Measurements from ENCODE around the gene ATM. TPM values are rescaled to one million over a fixed set of nuclear protein-coding genes. Genes with fewer than 3 reads are reported as not detected.

The ATM gene, protein sequence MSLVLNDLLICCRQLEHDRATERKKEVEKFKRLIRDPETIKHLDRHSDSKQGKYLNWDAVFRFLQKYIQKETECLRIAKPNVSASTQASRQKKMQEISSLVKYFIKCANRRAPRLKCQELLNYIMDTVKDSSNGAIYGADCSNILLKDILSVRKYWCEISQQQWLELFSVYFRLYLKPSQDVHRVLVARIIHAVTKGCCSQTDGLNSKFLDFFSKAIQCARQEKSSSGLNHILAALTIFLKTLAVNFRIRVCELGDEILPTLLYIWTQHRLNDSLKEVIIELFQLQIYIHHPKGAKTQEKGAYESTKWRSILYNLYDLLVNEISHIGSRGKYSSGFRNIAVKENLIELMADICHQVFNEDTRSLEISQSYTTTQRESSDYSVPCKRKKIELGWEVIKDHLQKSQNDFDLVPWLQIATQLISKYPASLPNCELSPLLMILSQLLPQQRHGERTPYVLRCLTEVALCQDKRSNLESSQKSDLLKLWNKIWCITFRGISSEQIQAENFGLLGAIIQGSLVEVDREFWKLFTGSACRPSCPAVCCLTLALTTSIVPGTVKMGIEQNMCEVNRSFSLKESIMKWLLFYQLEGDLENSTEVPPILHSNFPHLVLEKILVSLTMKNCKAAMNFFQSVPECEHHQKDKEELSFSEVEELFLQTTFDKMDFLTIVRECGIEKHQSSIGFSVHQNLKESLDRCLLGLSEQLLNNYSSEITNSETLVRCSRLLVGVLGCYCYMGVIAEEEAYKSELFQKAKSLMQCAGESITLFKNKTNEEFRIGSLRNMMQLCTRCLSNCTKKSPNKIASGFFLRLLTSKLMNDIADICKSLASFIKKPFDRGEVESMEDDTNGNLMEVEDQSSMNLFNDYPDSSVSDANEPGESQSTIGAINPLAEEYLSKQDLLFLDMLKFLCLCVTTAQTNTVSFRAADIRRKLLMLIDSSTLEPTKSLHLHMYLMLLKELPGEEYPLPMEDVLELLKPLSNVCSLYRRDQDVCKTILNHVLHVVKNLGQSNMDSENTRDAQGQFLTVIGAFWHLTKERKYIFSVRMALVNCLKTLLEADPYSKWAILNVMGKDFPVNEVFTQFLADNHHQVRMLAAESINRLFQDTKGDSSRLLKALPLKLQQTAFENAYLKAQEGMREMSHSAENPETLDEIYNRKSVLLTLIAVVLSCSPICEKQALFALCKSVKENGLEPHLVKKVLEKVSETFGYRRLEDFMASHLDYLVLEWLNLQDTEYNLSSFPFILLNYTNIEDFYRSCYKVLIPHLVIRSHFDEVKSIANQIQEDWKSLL (N-terminal part only)
- polyA plus RNA-seq (2013, experiment 1 of 2), result 14.5 TPM
- 15.3 TPM for polyA plus RNA-seq (2013, experiment 2 of 2)

DNA sequence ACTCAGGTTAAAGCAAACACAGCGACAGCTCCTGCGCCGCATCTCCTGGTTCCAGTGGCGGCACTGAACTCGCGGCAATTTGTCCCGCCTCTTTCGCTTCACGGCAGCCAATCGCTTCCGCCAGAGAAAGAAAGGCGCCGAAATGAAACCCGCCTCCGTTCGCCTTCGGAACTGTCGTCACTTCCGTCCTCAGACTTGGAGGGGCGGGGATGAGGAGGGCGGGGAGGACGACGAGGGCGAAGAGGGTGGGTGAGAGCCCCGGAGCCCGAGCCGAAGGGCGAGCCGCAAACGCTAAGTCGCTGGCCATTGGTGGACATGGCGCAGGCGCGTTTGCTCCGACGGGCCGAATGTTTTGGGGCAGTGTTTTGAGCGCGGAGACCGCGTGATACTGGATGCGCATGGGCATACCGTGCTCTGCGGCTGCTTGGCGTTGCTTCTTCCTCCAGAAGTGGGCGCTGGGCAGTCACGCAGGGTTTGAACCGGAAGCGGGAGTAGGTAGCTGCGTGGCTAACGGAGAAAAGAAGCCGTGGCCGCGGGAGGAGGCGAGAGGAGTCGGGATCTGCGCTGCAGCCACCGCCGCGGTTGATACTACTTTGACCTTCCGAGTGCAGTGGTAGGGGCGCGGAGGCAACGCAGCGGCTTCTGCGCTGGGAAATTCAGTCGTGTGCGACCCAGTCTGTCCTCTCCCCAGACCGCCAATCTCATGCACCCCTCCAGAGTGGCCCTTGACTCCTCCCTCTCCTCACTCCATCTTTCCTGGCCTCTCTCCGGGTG, at the start of gene ATM, which contains the start of gene NPAT:
Gene ATM, plus strand, starts transcription at position 494 of the 774 bp plus-strand sequence. CDS start 4,558 bp downstream, outside the sequence.
Gene NPAT, minus strand, starts transcription at position 65 of the 774 bp plus-strand sequence. CDS start 102 bp downstream, outside the sequence.
- Histone ChIP-seq H2BK120ac (ENCODE audit: low read depth, low read length) (no peak within 1 kb of the TSS), H3K36me3 (ENCODE audit: control insufficient read depth, insufficient read depth, low read length) (no peaks in the 10 kb centered on the region), H3K23ac (ENCODE audit: low read length) (peak within 1 kb of the TSS; percentile 1), H3K79me1 (ENCODE audit: low read length) (peaks cover 10% of the 10 kb centered on the region), H2BK15ac (replicated peaks; ENCODE audit: low read depth) (no peak within 1 kb of the TSS), H3K4me3 (ENCODE audit: low read length) (peak within 1 kb of the TSS; percentile 77), H4K8ac (ENCODE audit: low read depth, low read length) (no peak within 1 kb of the TSS), H3K27me3 (ENCODE audit: insufficient read depth, low read length, poor library complexity) (no peaks in the 10 kb centered on the region), H2AK5ac (ENCODE audit: low read length) (peak within 1 kb of the TSS; percentile 40), H3K27ac (ENCODE audit: low read depth, low read length) (peak within 1 kb of the TSS; percentile 97), H3K18ac (ENCODE audit: low read length) (peak within 1 kb of the TSS; percentile 63), H3K56ac (ENCODE audit: low read length) (peak within 1 kb of the TSS; percentile 99), H3K4me2 (ENCODE audit: low read length) (peak within 1 kb of the TSS; percentile 85), H3K79me2 (ENCODE audit: control insufficient read depth, insufficient read depth, low read length) (peaks cover 59% of the 10 kb centered on the region), H3K4ac (ENCODE audit: low read depth, low read length) (peak within 1 kb of the TSS; percentile 47), H3K4me1 (ENCODE audit: control insufficient read depth, low read depth, low read length) (peaks cover 11% of the 10 kb centered on the region), H3K9ac (ENCODE audit: low read length) (peak within 1 kb of the TSS; percentile 97), H2BK5ac (ENCODE audit: low read length) (peak within 1 kb of the TSS; percentile 96), H4K5ac (ENCODE audit: low read length) (peak within 1 kb of the TSS; percentile 50)
- DNase-seq, result peak; percentile 99
- WGBS (ENCODE audit: extremely low coverage, insufficient coverage, low lambda C conversion rate), result no CpG with 5 or more reads among the region's 70 CpGs

DNA sequence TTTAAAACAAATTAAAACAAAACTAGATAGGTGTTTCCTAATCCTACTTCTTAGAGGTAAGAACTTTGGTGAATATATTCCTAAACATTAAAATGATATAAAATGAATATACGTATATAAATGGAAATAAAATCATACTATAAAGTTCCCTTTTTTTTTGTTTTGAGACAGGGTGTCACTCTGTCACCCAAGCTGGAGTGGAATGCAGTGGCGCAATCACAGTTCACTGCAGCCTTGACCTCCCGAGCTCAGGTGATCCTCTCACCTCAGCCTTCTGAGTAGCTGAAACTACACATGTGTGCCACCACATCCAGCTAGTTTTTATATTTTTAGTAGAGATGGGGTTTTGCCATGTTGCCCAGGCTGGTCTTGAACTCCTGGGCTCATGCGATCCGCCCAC, 45.3 kb upstream of the ATM start:
- Histone ChIP-seq H3K36me3 (ENCODE audit: control insufficient read depth, insufficient read depth, low read length) (peaks cover 2% of the 10 kb centered on the region), H4K8ac (ENCODE audit: low read depth, low read length) (no peak overlapping the region)

DNA sequence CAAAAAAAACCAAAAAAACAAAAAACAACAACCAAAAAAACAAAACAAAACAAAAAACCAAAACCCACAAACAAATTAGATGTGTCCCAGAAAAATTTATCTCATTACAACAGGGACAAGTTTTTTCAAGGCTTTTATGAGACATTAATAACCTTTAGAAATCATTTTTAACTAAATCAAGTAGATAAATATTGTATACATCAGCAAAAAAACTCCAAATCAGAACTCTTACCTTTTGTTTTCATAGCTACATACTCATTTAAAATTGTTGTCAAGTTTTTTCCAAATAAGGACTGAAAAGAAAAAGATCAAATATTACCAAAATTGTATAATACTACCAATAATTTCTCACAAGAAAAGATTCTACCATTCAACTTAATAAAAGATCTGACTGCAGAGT, 29.1 kb upstream of the ATM start:
- no peak overlapping the region for H2BK15ac ChIP-seq (replicated peaks; ENCODE audit: low read depth)
- no peak overlapping the region for H3K56ac ChIP-seq (ENCODE audit: low read length)
- H3K79me1 ChIP-seq (ENCODE audit: low read length), result peaks cover 2% of the 10 kb centered on the region
- H3K27me3 ChIP-seq (ENCODE audit: insufficient read depth, low read length, poor library complexity), result no peaks in the 10 kb centered on the region
- no peak overlapping the region for H3K9ac ChIP-seq (ENCODE audit: low read length)
- H3K23ac ChIP-seq (ENCODE audit: low read length), result no peak overlapping the region
- no peak overlapping the region for H2AK5ac ChIP-seq (ENCODE audit: low read length)
- H3K36me3 ChIP-seq (ENCODE audit: control insufficient read depth, insufficient read depth, low read length), result peaks cover 4% of the 10 kb centered on the region
- H3K27ac ChIP-seq (ENCODE audit: low read depth, low read length), result no peak overlapping the region
- no peak overlapping the region for H2BK5ac ChIP-seq (ENCODE audit: low read length)
- H4K5ac ChIP-seq (ENCODE audit: low read length), result no peak overlapping the region
- no peak for DNase-seq
- H3K4me1 ChIP-seq (ENCODE audit: control insufficient read depth, low read depth, low read length), result no peaks in the 10 kb centered on the region
- no peak overlapping the region for H3K4me2 ChIP-seq (ENCODE audit: low read length)
- no peak overlapping the region for H4K8ac ChIP-seq (ENCODE audit: low read depth, low read length)
- H3K4ac ChIP-seq (ENCODE audit: low read depth, low read length), result no peak overlapping the region
- H3K4me3 ChIP-seq (ENCODE audit: low read length), result no peak overlapping the region
- H3K79me2 ChIP-seq (ENCODE audit: control insufficient read depth, insufficient read depth, low read length), result peaks cover 4% of the 10 kb centered on the region
- no peak overlapping the region for H3K18ac ChIP-seq (ENCODE audit: low read length)
- H2BK120ac ChIP-seq (ENCODE audit: low read depth, low read length), result no peak overlapping the region

More for the DNA sequence above, 45.3 kb upstream of the ATM start:
- no peak for DNase-seq
- Histone ChIP-seq H3K4ac (ENCODE audit: low read depth, low read length) (no peak overlapping the region), H3K79me2 (ENCODE audit: control insufficient read depth, insufficient read depth, low read length) (no peaks in the 10 kb centered on the region), H4K5ac (ENCODE audit: low read length) (no peak overlapping the region), H3K27me3 (ENCODE audit: insufficient read depth, low read length, poor library complexity) (no peaks in the 10 kb centered on the region), H3K23ac (ENCODE audit: low read length) (no peak overlapping the region), H2BK5ac (ENCODE audit: low read length) (no peak overlapping the region), H2AK5ac (ENCODE audit: low read length) (no peak overlapping the region), H3K27ac (ENCODE audit: low read depth, low read length) (no peak overlapping the region), H3K4me3 (ENCODE audit: low read length) (no peak overlapping the region), H3K56ac (ENCODE audit: low read length) (no peak overlapping the region), H3K9ac (ENCODE audit: low read length) (no peak overlapping the region), H2BK120ac (ENCODE audit: low read depth, low read length) (no peak overlapping the region), H3K4me1 (ENCODE audit: control insufficient read depth, low read depth, low read length) (no peaks in the 10 kb centered on the region), H2BK15ac (replicated peaks; ENCODE audit: low read depth) (no peak overlapping the region), H3K79me1 (ENCODE audit: low read length) (no peaks in the 10 kb centered on the region), H3K18ac (ENCODE audit: low read length) (no peak overlapping the region), H3K4me2 (ENCODE audit: low read length) (no peak overlapping the region)
- no CpG with 5 or more reads among the region's 5 CpGs for WGBS (ENCODE audit: extremely low coverage, insufficient coverage, low lambda C conversion rate)

DNA sequence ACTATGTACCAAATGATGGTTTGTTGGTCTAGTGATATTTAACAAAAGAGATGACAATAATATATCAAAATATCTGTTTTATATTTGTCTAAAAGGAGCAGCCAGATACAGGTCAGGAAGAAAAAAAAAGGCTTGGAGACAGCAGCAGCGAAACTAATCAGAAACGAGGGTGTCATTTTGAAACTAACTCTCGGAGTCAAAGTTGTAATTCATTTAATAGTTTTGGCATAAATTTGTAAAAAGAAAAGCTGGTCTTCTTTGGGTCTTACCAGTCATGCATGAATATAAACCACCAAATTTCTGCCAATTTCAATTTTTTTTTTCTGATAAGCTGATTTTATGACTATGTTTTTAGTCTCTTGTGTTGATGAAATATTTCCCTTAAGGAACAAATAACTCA, 26.0 kb upstream of the ATM start:
- Histone ChIP-seq H3K79me1 (ENCODE audit: low read length) (peaks cover 10% of the 10 kb centered on the region), H4K8ac (ENCODE audit: low read depth, low read length) (no peak overlapping the region), H2BK15ac (replicated peaks; ENCODE audit: low read depth) (no peak overlapping the region), H3K9ac (ENCODE audit: low read length) (no peak overlapping the region), H2BK5ac (ENCODE audit: low read length) (no peak overlapping the region), H3K56ac (ENCODE audit: low read length) (no peak overlapping the region), H3K4me2 (ENCODE audit: low read length) (no peak overlapping the region), H3K36me3 (ENCODE audit: control insufficient read depth, insufficient read depth, low read length) (peaks cover 1% of the 10 kb centered on the region), H4K5ac (ENCODE audit: low read length) (no peak overlapping the region), H3K4me3 (ENCODE audit: low read length) (no peak overlapping the region), H3K18ac (ENCODE audit: low read length) (no peak overlapping the region), H3K79me2 (ENCODE audit: control insufficient read depth, insufficient read depth, low read length) (peaks cover 16% of the 10 kb centered on the region), H3K27me3 (ENCODE audit: insufficient read depth, low read length, poor library complexity) (no peaks in the 10 kb centered on the region), H2BK120ac (ENCODE audit: low read depth, low read length) (no peak overlapping the region), H3K4me1 (ENCODE audit: control insufficient read depth, low read depth, low read length) (peaks cover 4% of the 10 kb centered on the region), H2AK5ac (ENCODE audit: low read length) (no peak overlapping the region), H3K27ac (ENCODE audit: low read depth, low read length) (no peak overlapping the region), H3K23ac (ENCODE audit: low read length) (no peak overlapping the region), H3K4ac (ENCODE audit: low read depth, low read length) (no peak overlapping the region)
- no peak for DNase-seq
- WGBS (ENCODE audit: extremely low coverage, insufficient coverage, low lambda C conversion rate), result no CpG with 5 or more reads among the region's 3 CpGs

DNA sequence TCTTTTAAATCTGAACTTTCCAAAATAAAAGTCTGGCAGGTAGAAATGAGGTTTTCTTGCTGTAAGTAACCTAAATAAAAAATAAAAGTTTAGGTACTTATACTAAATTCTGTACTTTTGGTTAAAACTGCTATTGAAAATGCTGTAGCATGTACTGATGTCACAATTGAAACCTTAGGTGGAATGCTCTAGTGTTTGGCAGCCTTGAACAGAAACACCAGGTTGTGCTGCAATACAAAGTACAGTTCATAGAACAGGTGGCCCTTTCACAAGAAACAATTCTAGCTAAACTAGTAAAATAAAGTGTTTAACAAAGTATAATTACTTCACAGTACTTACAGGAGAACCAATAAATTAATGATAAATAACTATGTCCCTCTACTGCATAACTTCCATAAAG, 25.5 kb upstream of the ATM start:
- Histone ChIP-seq H3K27me3 (ENCODE audit: insufficient read depth, low read length, poor library complexity) (no peaks in the 10 kb centered on the region), H3K4me1 (ENCODE audit: control insufficient read depth, low read depth, low read length) (peaks cover 4% of the 10 kb centered on the region), H3K4me3 (ENCODE audit: low read length) (no peak overlapping the region), H3K36me3 (ENCODE audit: control insufficient read depth, insufficient read depth, low read length) (peaks cover 1% of the 10 kb centered on the region), H3K9ac (ENCODE audit: low read length) (no peak overlapping the region), H3K79me2 (ENCODE audit: control insufficient read depth, insufficient read depth, low read length) (peaks cover 19% of the 10 kb centered on the region), H3K4me2 (ENCODE audit: low read length) (no peak overlapping the region), H3K27ac (ENCODE audit: low read depth, low read length) (no peak overlapping the region), H3K79me1 (ENCODE audit: low read length) (peaks cover 10% of the 10 kb centered on the region), H3K56ac (ENCODE audit: low read length) (no peak overlapping the region), H3K4ac (ENCODE audit: low read depth, low read length) (no peak overlapping the region), H4K8ac (ENCODE audit: low read depth, low read length) (no peak overlapping the region), H3K18ac (ENCODE audit: low read length) (no peak overlapping the region), H2BK15ac (replicated peaks; ENCODE audit: low read depth) (no peak overlapping the region), H2AK5ac (ENCODE audit: low read length) (no peak overlapping the region), H2BK5ac (ENCODE audit: low read length) (no peak overlapping the region), H4K5ac (ENCODE audit: low read length) (no peak overlapping the region), H2BK120ac (ENCODE audit: low read depth, low read length) (no peak overlapping the region), H3K23ac (ENCODE audit: low read length) (no peak overlapping the region)
- no peak for DNase-seq
